C1 segment of cervical spinal cord (tissue), 14 donors: ENCODE data around the gene AFMID.
A peak's percentile ranks its signal among the peaks of the same experiment; 100 is the strongest.
"Not testable (repeated sequence)": the region's sequence is repeated elsewhere in the genome, so short reads cannot be mapped to it uniquely, and the experiment has no call there.

Experiments used
- DNase-seq, 14 donors: peaks; one replicate each; lab custom pipeline; 2025; lab: John Stamatoyannopoulos, UW

Gene AFMID, protein sequence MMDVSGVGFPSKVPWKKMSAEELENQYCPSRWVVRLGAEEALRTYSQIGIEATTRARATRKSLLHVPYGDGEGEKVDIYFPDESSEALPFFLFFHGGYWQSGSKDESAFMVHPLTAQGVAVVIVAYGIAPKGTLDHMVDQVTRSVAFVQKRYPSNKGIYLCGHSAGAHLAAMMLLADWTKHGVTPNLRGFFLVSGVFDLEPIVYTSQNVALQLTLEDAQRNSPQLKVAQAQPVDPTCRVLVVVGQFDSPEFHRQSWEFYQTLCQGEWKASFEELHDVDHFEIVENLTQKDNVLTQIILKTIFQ

DNA sequence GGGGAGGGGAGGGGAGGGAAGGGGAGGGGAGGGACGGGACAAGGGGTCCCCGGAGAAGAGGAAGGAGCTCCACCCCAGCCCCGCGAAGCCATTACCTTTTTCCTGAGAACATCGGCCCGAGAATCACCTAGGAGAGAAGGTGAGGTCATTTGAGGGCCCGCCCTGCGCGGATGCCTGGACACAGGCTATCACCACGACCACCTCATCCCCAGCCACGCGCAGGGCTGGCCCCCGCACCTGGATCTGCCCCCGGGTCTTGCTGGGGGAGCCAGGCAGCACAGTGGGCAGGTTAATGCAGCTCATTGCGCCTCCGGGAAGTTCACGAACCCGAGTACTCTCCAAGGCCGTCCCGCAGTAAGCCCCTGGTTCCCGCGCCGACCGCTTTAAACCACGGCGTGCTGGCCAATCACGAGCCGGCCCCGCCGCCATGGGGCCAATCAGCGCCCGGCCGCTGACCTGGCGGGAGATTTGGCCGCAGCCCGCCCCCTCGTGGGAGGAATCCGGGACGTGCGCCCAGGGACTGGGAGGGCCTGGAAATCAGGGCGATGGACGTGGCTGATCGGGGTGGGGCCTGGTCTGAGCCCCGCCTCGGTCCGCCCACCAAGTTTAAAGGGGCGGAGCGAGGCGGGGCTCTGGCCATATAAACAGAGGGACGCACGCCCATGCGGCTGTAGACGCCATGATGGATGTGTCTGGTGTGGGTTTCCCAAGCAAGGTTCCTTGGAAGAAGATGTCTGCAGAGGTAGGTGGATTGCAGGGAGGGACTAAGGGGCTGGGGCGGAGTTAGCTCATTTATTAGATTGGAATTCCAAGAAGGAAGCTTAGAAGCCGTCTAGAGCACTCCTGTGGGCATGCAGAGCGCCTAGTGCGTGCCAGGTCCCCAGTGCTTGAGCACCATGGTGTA, at the start of gene AFMID, which contains the start of gene TK1:
Gene AFMID (plus strand): TSS at position 671 of the 904 bp plus-strand sequence. CDS start 9 bp downstream, at position 680.
Gene TK1 (minus strand): TSS at position 361 of the 904 bp plus-strand sequence. CDS start 58 bp downstream, at position 303.
- peak; percentile 53 to 98 (median 90) for DNase-seq

- DNase-seq, result no peak
Observed at GRCh38 chr17:78137392-78138203, 49.6 kb upstream of the AFMID start.

- DNase-seq, result no peak
Observed at GRCh38 chr17:78138204-78139060, 48.7 kb upstream of the AFMID start.

DNA sequence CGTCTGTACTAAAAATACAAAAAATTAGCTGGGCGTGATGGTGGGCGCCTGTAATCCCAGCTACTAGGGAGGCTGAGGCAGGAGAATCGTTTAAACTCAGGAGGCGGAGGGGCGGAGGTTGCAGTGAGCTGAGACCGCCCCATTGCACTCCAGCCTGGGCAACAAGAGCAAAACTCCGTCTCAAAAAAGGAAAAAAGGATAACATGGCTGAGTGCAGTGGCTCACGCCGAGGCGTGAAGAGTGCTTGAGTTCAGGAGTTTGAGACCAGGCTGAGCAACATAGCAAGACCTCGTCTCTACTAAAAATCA, 47.3 kb upstream of the AFMID start:
- not testable (repeated sequence) for DNase-seq

DNA sequence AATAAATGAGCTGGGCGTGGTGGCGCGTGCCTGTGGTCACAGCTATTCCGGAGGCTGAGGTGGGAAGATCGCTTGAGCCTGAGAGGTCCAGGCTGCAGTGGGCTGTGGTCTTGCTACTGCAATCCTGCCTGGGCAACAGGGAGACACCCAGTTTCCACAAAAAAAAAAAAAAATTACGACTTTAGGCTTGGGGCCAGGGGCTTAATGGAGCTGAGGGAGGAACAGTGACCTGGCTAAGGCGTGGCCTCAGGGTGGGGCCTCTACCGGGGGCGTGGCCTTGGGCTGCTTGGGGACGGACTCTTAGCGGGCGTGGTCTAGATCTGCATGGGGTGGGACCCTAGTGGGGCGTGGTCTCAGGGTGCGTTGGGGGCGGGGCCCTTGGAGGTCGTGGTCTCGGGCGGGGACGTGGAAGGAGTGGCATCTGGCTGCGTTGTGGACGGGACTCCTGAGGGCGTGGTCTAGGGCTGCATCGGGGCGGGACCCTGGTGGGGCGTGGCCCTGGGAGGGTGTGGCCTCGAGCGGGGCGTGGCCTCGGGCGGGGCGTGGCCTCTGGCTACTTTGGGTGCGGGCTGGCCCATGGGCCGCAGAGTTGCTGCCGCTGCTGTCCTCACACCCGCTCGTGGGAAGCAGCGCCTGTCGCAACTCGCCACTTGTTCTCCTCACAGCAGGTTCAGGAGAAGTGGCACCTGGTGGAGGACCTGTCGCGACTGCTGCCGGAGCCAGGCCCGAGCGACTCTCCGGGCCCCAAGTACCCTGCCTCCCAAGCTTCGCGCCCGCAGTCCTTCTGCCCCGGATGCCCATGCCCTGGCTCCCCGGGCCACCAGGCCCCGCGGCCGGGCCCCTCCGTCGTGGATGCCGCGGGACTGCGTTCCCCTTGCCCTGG, 46.8 kb upstream of the AFMID start:
- DNase-seq, result peak in 5 of 14 donors; percentile 15 to 60 (median 35)

GRCh38 chr17:78141437-78142118, 45.6 kb upstream of the AFMID start:
- no peak for DNase-seq

- no peak for DNase-seq
Observed at GRCh38 chr17:78142119-78142861, 44.9 kb upstream of the AFMID start.

- DNase-seq, result no peak
Observed at GRCh38 chr17:78143214-78144146, 43.7 kb upstream of the AFMID start.

DNA sequence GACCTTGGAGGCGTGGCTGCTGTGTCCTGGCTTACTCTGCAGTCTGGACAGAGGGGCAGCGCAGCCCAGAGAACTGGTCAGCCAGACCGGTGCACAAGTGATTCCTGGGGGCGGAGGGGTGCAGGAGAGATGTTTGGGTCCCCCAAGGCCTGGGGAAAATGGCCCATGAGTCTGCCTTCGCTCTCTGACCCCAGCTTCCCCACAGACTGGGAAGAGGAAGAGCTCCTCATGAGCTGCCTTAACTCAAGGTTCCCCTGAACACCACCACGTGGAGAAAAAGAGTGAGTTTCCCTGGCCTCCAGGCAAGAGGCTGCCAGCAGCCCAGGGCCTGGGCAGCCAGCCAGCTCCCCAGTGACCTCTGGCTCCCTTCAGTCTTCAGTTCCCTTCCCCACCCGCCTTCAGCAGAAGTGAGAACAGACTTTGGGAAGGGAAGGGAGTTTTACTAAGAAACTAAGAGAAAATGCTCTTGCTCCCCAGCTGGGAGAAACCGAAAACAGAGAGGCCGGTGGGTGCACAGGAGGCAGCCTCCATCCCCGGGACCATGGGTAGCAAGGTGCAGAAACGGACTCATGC, 42.9 kb upstream of the AFMID start:
- DNase-seq, result peak in 10 of 14 donors; percentile 29 to 81 (median 70)

DNA sequence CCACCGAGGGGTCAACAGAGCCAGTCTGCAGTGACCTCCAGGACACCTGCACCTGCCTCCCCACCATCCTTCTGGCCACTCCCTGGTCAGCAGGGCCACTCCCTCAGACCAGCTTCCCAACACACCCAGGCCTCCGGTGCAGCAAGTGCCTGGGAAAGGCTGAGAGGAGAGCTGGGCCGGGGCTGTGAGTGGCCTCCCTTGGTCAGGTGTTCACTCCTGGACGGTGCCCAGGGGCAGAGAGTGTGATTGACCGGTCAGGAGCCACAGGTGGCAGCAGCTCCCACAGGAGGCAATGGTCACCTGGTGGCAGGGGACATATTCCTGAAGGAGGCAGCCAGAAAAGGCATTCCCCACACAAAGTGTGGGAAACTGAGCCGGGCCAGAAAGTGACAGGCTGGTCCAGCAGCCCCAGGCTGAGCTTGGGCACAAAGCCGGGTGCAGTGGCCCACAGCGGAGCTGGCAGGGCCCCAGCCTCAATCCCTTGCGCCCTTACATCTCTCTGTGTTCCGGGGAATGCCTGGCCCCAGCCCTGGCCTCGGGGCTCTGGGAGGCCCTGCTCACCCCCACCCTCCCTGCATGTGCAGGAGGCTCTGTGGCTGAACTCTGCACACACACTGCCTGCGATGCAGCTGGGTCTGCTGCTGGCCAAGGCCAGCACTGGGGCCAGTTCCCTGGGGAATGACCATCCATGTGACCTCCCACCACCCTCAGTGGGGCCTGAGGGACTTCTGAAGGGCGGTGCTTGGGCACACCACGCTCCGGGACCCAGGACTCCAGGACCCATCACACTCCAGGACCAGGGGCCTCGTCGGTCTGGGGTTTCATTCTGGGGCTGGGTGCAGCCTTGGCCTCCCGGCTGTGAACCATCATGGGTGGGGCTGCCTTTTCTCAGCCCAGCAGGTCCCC, 42.2 kb upstream of the AFMID start:
- DNase-seq, result peak in 10 of 14 donors; percentile 34 to 78 (median 50)

DNA sequence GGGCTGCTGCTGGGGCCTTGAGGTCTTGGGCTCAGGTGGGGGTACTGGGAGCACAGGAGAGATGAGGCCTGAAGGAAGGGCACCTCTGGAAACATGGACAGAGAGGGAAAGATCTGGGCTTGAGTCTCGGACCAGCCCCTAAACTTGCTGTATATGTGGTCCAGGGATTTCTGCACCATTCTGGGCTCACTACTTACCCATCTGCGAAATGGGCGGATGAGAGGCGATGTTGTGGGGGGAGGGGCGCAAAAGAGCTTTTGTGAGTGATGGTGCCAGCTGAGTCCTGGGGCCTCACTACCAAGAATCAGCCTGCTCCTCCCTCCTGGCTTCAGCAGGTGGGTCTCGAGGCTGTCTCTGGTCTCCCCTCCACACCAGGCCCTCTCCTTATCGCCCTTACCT, 40.7 kb upstream of the AFMID start:
- no peak for DNase-seq

GRCh38 chr17:78146881-78147280, 40.3 kb upstream of the AFMID start:
- DNase-seq, result no peak

DNA sequence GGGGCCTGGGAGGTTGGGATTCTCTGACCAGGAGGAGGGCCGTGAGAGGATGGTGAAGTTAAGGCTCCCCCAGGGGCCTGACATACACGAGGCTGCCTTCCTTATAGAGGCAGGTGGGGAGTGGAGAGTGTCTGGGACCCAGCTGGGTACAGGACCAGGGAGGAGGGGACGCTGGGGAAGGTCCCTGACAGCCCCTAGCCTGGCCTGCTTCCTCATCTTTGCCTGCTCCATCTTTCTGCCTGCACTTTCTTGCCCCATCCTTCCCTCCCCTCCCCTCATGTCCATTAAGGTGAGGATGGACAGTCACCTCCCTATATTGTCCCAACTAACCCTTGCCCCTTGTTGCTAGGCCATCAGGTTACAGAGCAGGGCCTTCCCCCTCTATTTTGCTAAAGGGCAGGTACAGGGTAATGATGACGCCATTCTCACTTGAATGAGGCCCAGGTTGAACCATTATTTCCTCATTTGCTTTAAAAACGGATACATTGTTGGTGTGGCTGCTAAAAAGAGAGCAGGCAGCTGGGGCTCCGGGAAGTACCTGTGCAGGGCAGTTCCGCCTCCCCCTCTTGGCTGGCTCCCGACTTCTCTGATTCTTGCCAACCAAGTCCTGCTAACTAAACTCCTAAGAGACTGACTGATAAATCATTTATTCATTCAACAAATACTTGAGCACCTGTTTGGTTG, 39.7 kb upstream of the AFMID start:
- no peak for DNase-seq

DNA sequence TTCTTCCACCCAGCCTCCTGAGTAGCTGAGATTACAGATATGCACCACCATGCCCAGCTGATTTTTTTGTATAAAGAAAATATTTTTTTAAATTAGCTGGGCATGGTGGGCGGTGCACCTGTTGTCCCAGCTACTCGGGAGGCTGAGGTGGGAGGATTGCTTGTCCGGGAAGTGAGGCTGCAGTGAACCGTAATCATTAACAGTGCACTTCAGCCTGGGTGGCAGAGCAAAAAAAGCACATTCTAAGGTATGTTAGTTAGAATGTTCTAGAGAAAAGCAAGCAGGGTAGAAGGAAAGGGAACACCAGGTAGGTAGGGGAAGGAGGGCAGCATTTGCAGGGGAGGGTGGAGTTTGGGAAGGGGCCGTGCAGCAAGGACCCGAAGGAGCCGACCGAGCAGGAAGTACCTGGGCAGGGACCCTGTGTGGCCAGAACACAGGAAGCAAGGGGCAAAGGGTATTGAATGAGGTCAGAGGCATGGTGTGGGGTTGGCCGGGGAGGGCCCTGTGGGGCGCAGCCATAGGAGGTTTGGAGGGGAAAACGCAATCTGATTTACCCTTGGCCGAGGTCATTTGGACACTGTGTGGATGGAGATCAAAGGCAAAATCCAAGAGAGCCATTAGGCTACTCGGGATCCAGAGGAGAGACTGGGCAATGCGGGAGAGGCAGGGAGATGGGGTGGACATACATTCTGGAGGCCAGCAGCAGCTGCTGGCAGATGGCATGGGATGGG, 38.7 kb upstream of the AFMID start:
- DNase-seq, result no peak
